Measurements from ENCODE around the gene LEPROT. TPM values are rescaled to one million over a fixed set of nuclear protein-coding genes. Genes with fewer than 3 reads are reported as not detected.

The LEPROT gene
- total and polyA plus RNA-seq, 2 experiments from 2014 or later, result 22.9 to 24.9 TPM

GRCh38 chr1:65409314-65409713, 11.2 kb upstream of the LEPROT start:
- Mint-ChIP-seq H3K27ac (peak overlapping the region; percentile 65; the same call in 1 of the 2 replicates), H3K4me3 (no peak overlapping the region)

More at GRCh38 chr1:65409314-65409713, 11.2 kb upstream of the LEPROT start:
- no peaks in the 10 kb centered on the region for H4K20me1 ChIP-seq (replicated peaks; ENCODE audit: insufficient read depth)
- TF ChIP-seq, protein P1, sequence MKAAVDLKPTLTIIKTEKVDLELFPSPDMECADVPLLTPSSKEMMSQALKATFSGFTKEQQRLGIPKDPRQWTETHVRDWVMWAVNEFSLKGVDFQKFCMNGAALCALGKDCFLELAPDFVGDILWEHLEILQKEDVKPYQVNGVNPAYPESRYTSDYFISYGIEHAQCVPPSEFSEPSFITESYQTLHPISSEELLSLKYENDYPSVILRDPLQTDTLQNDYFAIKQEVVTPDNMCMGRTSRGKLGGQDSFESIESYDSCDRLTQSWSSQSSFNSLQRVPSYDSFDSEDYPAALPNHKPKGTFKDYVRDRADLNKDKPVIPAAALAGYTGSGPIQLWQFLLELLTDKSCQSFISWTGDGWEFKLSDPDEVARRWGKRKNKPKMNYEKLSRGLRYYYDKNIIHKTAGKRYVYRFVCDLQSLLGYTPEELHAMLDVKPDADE (IDR thresholded peaks at IDR 0.05), result no peak
- TF ChIP-seq EZH2phosphoT487 (IDR thresholded peaks at IDR 0.05; ENCODE audit: unreplicated experiment) (no peak), ZNF331 (CRISPR knock-in tag; IDR thresholded peaks at IDR 0.05; ENCODE audit: low read depth) (no peak), NANOG (IDR thresholded peaks at IDR 0.05; ENCODE audit: borderline replicate concordance) (no peak), JUNB (IDR thresholded peaks at IDR 0.05; ENCODE audit: unreplicated experiment) (no peak)
- TF ChIP-seq, protein P2, sequence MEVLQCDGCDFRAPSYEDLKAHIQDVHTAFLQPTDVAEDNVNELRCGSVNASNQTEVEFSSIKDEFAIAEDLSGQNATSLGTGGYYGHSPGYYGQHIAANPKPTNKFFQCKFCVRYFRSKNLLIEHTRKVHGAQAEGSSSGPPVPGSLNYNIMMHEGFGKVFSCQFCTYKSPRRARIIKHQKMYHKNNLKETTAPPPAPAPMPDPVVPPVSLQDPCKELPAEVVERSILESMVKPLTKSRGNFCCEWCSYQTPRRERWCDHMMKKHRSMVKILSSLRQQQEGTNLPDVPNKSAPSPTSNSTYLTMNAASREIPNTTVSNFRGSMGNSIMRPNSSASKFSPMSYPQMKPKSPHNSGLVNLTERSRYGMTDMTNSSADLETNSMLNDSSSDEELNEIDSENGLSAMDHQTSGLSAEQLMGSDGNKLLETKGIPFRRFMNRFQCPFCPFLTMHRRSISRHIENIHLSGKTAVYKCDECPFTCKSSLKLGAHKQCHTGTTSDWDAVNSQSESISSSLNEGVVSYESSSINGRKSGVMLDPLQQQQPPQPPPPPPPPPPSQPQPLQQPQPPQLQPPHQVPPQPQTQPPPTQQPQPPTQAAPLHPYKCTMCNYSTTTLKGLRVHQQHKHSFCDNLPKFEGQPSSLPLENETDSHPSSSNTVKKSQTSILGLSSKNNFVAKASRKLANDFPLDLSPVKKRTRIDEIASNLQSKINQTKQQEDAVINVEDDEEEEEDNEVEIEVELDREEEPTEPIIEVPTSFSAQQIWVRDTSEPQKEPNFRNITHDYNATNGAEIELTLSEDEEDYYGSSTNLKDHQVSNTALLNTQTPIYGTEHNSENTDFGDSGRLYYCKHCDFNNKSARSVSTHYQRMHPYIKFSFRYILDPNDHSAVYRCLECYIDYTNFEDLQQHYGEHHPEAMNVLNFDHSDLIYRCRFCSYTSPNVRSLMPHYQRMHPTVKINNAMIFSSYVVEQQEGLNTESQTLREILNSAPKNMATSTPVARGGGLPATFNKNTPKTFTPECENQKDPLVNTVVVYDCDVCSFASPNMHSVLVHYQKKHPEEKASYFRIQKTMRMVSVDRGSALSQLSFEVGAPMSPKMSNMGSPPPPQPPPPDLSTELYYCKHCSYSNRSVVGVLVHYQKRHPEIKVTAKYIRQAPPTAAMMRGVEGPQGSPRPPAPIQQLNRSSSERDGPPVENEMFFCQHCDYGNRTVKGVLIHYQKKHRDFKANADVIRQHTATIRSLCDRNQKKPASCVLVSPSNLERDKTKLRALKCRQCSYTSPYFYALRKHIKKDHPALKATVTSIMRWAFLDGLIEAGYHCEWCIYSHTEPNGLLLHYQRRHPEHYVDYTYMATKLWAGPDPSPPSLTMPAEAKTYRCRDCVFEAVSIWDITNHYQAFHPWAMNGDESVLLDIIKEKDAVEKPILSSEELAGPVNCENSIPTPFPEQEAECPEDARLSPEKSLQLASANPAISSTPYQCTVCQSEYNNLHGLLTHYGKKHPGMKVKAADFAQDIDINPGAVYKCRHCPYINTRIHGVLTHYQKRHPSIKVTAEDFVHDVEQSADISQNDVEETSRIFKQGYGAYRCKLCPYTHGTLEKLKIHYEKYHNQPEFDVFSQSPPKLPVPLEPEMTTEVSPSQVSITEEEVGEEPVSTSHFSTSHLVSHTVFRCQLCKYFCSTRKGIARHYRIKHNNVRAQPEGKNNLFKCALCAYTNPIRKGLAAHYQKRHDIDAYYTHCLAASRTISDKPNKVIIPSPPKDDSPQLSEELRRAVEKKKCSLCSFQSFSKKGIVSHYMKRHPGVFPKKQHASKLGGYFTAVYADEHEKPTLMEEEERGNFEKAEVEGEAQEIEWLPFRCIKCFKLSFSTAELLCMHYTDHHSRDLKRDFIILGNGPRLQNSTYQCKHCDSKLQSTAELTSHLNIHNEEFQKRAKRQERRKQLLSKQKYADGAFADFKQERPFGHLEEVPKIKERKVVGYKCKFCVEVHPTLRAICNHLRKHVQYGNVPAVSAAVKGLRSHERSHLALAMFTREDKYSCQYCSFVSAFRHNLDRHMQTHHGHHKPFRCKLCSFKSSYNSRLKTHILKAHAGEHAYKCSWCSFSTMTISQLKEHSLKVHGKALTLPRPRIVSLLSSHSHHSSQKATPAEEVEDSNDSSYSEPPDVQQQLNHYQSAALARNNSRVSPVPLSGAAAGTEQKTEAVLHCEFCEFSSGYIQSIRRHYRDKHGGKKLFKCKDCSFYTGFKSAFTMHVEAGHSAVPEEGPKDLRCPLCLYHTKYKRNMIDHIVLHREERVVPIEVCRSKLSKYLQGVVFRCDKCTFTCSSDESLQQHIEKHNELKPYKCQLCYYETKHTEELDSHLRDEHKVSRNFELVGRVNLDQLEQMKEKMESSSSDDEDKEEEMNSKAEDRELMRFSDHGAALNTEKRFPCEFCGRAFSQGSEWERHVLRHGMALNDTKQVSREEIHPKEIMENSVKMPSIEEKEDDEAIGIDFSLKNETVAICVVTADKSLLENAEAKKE (CRISPR knock-in tag; IDR thresholded peaks at IDR 0.05), result no peak
- no peaks in the 10 kb centered on the region for H3K79me2 ChIP-seq (replicated peaks; ENCODE audit: insufficient read depth)
- H3K4me1 Mint-ChIP-seq, result peaks cover 11% of the 10 kb centered on the region
- no peaks in the 10 kb centered on the region for H3K36me3 Mint-ChIP-seq (ENCODE audit: low read depth)
- DNase-seq (ENCODE audit: low spot score) (no peak), ATAC-seq (no peak)
- no peaks in the 10 kb centered on the region for H3K9me2 ChIP-seq (ENCODE audit: insufficient read depth)
- H3K27me3 ChIP-seq (ENCODE audit: insufficient read depth), result no peaks in the 10 kb centered on the region
- no peaks in the 10 kb centered on the region for H3K27me3 Mint-ChIP-seq (ENCODE audit: insufficient read depth, low read depth, poor library complexity)
- no peaks in the 10 kb centered on the region for H3K9me3 Mint-ChIP-seq
- no peaks in the 10 kb centered on the region for H3F3A ChIP-seq (replicated peaks; ENCODE audit: low read depth)
- H3K4me3 ChIP-seq, result no peak overlapping the region
- peaks cover 11% of the 10 kb centered on the region; the same call in 1 of the 2 replicates for H3K4me1 ChIP-seq (ENCODE audit: insufficient read depth)
- no peaks in the 10 kb centered on the region for H3K36me3 ChIP-seq (ENCODE audit: insufficient read depth)
- H3K4me2 ChIP-seq, result 0 out of 2 replicates have a peak overlapping the region, but pooled peaks have one; percentile 5
- no peak overlapping the region for H3K27ac ChIP-seq (ENCODE audit: low read depth)
- no peak overlapping the region for H2AFZ ChIP-seq
